GM12891 (cell line): ENCODE measurements around the gene MGMT.

Experiments
- DNase-seq: peaks from one replicate; pipeline ENCODE4 v3.0.0; 2011; ENCODE audit warnings: low spot score; ENCODE audit not compliant: insufficient read length
- FAIRE-seq: peaks from 2 replicates; lab custom pipeline; 2011; peaks lifted over from hg19 to GRCh38; lab: Jason Lieb, UNC
- PAX5 ChIP-seq: IDR thresholded peaks from 2 replicates; pipeline ENCODE4 v1.6.1; 2011; ENCODE audit warnings: low read length, moderate library complexity, mild to moderate bottlenecking; ENCODE audit not compliant: insufficient read depth, severe bottlenecking
- POLR2A ChIP-seq: IDR thresholded peaks from 2 replicates; pipeline ENCODE4 v1.6.1; 2011; ENCODE audit warnings: low read depth, low read length, control low read depth
- POLR2AphosphoS5 ChIP-seq: IDR thresholded peaks from 2 replicates; pipeline ENCODE4 v1.6.1; 2011; ENCODE audit warnings: low read depth, low read length, control low read depth
- POU2F2 ChIP-seq: IDR thresholded peaks from 2 replicates; pipeline ENCODE4 v1.6.1; 2011; ENCODE audit warnings: low read depth, mild to moderate bottlenecking, control low read depth, low read length, moderate library complexity
- SPI1 ChIP-seq: IDR thresholded peaks from 2 replicates; pipeline ENCODE4 v1.6.1; 2011; ENCODE audit warnings: low read depth, low read length, control low read depth
- TAF1 ChIP-seq: IDR thresholded peaks from 2 replicates; pipeline ENCODE4 v1.6.1; 2011; ENCODE audit warnings: low read depth, low read length, control low read depth

MGMT gene

GRCh38 chr10:129438024-129438423 lies 29.0 kb upstream of the MGMT start:
- no peak for FAIRE-seq
- DNase-seq: no peak
- TF ChIP-seq PAX5 (no peak), POLR2AphosphoS5 (no peak), TAF1 (no peak), POLR2A (no peak), POU2F2 (no peak), SPI1 (no peak)

DNA sequence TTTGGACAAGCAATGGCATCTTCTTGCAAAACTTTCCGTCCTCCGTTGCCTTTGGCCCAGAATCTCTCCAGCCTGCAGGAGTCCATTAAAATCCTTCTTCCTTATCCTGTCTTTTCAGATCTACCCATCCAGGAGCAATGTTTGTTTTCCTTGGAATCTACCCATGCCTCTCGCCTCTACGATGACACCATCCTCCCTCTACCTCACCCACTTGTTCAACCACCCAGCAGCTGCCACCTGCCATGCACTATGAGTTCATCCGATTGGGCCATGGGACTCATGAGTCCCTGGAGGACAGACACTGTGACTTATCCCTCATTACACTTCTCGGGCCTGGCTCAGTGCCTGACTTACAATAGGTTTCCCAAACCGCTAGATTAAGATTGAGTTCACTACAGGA lies 26.8 kb upstream of the MGMT start:
- FAIRE-seq (no peak), DNase-seq (no peak)

DNA sequence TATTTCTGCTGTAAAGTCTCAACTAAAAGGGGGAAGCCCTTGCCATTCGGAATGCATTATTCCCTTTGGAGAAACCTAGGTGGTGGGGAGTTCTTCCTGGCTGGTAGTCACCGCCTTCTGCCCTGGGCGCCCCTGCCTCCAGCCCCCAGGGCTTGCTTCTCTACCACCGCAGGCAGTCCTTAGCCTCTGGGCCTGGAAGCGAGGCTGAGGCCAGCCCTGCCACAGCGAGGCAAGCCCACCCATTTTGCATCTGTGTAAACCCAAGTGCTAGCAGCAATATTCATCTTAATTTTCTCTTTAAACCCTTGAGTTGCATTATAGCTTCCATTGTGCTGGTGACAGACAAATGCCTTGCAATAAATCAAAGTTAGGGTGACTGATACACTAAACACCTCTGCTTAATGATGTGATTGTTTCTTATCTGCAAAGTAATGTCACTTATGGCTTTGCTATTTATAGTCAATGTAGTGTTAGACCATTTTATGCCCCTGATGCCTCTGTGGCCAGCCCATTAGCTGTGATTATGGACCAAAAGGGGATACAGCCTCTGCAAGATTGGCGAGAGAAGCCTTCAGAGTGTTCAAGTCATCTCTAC lies 26.2 kb upstream of the MGMT start:
- TF ChIP-seq POLR2AphosphoS5 (no peak), TAF1 (no peak), PAX5 (no peak), SPI1 (no peak), POLR2A (no peak), POU2F2 (no peak)

More for the DNA sequence above, 26.8 kb upstream of the MGMT start:
- TF ChIP-seq POLR2A (no peak), PAX5 (no peak), POLR2AphosphoS5 (no peak), TAF1 (no peak), POU2F2 (no peak), SPI1 (no peak)

DNA sequence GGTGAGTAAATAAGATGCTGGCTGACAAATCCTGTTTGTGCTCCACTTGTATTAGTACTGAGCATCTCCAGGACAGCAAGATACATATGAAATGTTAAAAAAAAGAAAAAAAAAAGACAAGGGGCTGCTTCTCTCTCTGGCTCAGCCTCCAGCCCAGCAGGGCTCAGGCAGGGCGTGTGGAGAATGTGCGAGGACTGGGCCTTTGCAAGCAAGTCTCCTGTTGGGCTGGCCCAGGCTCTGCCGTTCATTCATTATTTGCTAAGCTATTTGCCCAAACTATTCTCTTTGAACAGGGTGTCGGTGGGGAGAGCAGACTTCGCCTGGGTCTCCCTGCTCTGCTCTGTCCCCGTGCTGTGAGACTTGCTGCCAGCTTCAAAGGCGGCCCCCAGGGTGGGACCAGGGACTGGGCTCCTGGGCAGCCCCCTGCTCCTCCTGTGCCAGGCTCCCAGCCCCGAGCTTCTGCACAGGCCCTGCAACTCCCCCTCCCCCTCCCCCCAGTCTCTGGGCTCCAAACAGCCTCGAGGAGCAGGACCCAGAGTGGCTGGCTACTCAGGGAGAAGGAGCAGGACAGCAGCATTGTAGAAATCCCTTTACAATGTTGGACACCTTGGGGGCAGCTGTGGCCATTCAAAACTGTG lies 25.6 kb upstream of the MGMT start:
- TF ChIP-seq POLR2A (no peak), TAF1 (no peak), POLR2AphosphoS5 (no peak), POU2F2 (no peak), SPI1 (no peak), PAX5 (no peak)
- no peak for DNase-seq
- no peak for FAIRE-seq

More for the DNA sequence above, 26.2 kb upstream of the MGMT start:
- no peak for FAIRE-seq
- DNase-seq: no peak

DNA sequence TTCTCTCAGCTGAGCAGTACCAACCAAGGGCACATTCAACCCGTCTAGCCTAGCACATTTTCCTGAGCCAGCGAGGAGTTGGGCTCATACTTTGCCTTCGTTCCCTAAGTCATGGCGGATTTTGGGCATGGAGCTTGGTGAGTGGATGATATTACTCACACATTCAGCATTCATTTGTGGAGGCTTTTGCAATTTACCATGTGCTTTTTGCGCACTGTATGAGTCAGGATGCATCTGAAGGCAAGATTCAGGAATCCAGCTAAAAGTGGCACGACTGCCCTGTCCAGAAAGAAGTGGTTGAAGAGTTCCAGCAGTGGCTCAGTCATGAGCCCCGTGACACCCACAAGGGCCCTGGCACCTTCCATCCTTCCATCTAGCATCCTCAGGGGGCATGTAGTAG lies 24.2 kb upstream of the MGMT start:
- no peak for FAIRE-seq
- TF ChIP-seq TAF1: no peak
- no peak for TF ChIP-seq PAX5
- no peak for TF ChIP-seq SPI1
- TF ChIP-seq POLR2AphosphoS5: no peak
- TF ChIP-seq POU2F2: no peak
- no peak for TF ChIP-seq POLR2A
- DNase-seq: no peak

DNA sequence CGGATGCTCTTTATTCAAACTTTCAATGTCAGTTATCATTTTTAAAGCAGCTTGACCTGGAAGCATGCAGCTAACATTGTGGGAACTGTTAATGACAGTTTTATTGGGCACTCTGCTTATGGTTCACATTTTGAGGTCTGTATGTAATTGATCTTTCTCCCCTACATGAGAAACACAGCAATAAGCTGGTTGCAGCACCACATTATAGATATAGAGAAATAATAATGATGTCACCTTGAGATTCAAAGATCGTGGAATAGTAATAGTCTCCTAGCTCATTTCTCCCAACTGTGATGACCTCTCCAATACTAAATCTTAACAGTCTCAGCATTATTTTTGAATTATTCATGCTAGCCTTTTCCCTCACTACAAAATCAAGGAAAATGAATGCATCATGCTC lies 22.7 kb upstream of the MGMT start:
- TF ChIP-seq POLR2A (no peak), PAX5 (no peak), TAF1 (no peak), SPI1 (no peak), POU2F2 (no peak), POLR2AphosphoS5 (no peak)
- FAIRE-seq: no peak
- DNase-seq: no peak

- DNase-seq (no peak), FAIRE-seq (no peak)
- TF ChIP-seq POLR2AphosphoS5: no peak
- no peak for TF ChIP-seq TAF1
- TF ChIP-seq POLR2A: no peak
- no peak for TF ChIP-seq SPI1
- TF ChIP-seq POU2F2: no peak
- TF ChIP-seq PAX5: no peak
These were observed 21.4 kb upstream of the MGMT start for GRCh38 chr10:129445436-129446182.

DNA sequence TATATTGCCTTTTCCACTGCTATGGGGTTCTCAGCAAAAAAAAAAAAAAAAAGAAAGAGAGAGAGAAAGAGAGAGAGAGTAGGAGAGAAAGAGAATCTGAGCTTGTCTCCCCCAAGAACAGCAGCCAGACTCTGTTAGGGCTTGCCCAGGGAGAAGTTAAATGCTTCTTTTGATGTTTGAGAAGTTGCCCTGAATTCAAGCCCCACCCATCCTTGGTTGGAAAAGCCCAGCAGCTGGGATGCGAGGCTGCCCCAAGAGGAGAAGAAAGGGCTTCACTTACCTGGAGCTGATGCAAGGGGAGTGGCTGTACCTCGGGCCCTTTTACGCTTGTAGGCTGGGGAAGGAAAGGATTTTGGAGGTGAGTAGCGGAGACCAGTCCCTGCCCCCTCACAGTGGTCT lies 20.9 kb upstream of the MGMT start:
- DNase-seq (no peak), FAIRE-seq (no peak)
- TF ChIP-seq TAF1 (no peak), POLR2A (no peak), POU2F2 (no peak), PAX5 (no peak), POLR2AphosphoS5 (no peak), SPI1 (no peak)

DNA sequence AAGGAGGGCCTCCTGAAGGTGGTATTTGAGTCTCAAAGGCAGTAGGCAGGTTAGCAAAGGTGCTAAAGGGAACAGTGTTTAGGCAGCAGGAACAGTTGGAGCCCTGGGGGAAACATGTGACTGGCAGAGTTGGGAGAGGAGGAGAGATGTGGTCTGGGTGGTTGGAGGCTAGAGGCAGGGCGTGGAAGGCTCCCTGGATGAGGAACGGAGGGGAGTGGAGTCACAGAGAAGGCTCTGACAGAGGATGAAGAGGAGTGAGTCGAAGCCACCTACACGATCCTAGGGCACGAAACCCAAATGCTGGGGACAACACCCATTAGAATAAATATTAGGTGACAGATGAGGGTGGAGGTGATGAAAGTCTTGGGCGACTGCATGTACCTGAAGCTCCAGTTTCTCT lies 19.6 kb upstream of the MGMT start:
- FAIRE-seq (no peak), DNase-seq (no peak)
- TF ChIP-seq TAF1: no peak
- TF ChIP-seq PAX5: no peak
- TF ChIP-seq POU2F2: no peak
- TF ChIP-seq POLR2A: no peak
- TF ChIP-seq POLR2AphosphoS5: no peak
- no peak for TF ChIP-seq SPI1

GRCh38 chr10:129448086-129448485 lies 19.0 kb upstream of the MGMT start:
- no peak for FAIRE-seq
- no peak for DNase-seq
- TF ChIP-seq TAF1 (no peak), POLR2A (no peak), POLR2AphosphoS5 (no peak), POU2F2 (no peak), SPI1 (no peak), PAX5 (no peak)
